Measurements from ENCODE around the gene MRGPRG.

The MRGPRG gene

GRCh38 chr11:3201677-3202181 is 16.9 kb downstream of the MRGPRG start:
- H3K27me3 ChIP-seq (ENCODE audit: low read depth, low read length): peaks cover 5% of the 10 kb centered on the region; the same call in 1 of the 2 replicates
- H2AFZ ChIP-seq (ENCODE audit: low read depth, low read length): no peak overlapping the region
- no peak overlapping the region for H3K4me2 ChIP-seq (ENCODE audit: low read length)
- no peaks in the 10 kb centered on the region for H3K9me3 ChIP-seq (ENCODE audit: insufficient read depth, low read length)
- no peak overlapping the region for H3K4me3 ChIP-seq (ENCODE audit: low read length)
- no peaks in the 10 kb centered on the region for H3K4me1 ChIP-seq (ENCODE audit: low read length)
- no peaks in the 10 kb centered on the region for H4K20me1 ChIP-seq (ENCODE audit: insufficient read depth, low read length)
- H3K9ac ChIP-seq (ENCODE audit: low read length): no peak overlapping the region
- H3K79me2 ChIP-seq (ENCODE audit: low read length): no peaks in the 10 kb centered on the region
- H3K36me3 ChIP-seq (replicated peaks; ENCODE audit: low read depth, low read length): no peaks in the 10 kb centered on the region
- no peak for TF ChIP-seq CTCF (IDR thresholded peaks at IDR 0.05; ENCODE audit: low read depth, low read length)
- no peak for TF ChIP-seq EZH2phosphoT487 (IDR thresholded peaks at IDR 0.05; ENCODE audit: low read depth)
- H3K27ac ChIP-seq (ENCODE audit: low read length): no peak overlapping the region

GRCh38 chr11:3201112-3201581 is 17.5 kb downstream of the MRGPRG start:
- H3K36me3 ChIP-seq (replicated peaks; ENCODE audit: low read depth, low read length): no peaks in the 10 kb centered on the region
- H3K27me3 ChIP-seq (ENCODE audit: low read depth, low read length): peaks cover 5% of the 10 kb centered on the region; the same call in 1 of the 2 replicates
- no peak overlapping the region for H2AFZ ChIP-seq (ENCODE audit: low read depth, low read length)
- no peak overlapping the region for H3K4me2 ChIP-seq (ENCODE audit: low read length)
- H3K9me3 ChIP-seq (ENCODE audit: insufficient read depth, low read length): no peaks in the 10 kb centered on the region
- no peak for TF ChIP-seq CTCF (IDR thresholded peaks at IDR 0.05; ENCODE audit: low read depth, low read length)
- TF ChIP-seq EZH2phosphoT487 (IDR thresholded peaks at IDR 0.05; ENCODE audit: low read depth): no peak
- no peak overlapping the region for H3K9ac ChIP-seq (ENCODE audit: low read length)
- no peak overlapping the region for H3K27ac ChIP-seq (ENCODE audit: low read length)
- H3K4me3 ChIP-seq (ENCODE audit: low read length): no peak overlapping the region
- no peaks in the 10 kb centered on the region for H3K4me1 ChIP-seq (ENCODE audit: low read length)
- H3K79me2 ChIP-seq (ENCODE audit: low read length): no peaks in the 10 kb centered on the region
- H4K20me1 ChIP-seq (ENCODE audit: insufficient read depth, low read length): no peaks in the 10 kb centered on the region

DNA sequence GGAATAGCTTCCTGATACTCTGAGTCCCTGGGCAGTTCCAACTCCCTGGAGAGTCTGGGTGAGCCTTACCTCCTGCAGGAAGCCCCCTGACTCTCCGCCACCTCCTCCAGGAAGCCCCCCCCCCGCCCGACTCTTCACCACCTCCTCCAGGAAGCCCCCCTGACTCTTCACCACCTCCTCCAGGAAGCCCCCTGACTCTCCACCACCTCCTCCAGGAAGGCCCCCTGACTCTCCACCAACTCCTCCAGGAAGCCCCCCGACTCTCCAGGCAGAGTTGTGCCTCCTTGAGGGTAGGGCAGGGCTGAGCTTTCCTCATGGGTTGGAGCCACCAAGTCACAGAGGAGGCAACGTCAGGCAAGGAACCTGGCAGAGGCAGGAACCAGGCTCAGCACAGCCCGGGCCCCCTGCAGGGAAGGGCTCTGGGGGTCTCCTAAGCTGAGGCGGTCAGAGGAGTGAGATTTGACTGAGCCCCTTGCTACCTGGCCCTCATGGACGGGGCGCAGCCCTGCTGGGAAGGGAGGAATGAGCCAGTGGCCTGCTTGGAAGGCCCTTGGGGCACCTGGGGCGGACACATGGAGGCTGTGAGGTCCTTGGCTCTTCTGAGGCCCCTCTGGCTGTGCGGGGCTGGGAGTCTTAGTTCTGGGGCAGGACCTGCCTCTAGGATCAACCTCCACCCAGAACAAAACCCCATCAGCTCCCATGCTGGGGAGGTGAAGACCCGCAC is 18.1 kb downstream of the MRGPRG start:
- Histone ChIP-seq H3K4me2 (ENCODE audit: low read length) (no peak overlapping the region), H3K36me3 (replicated peaks; ENCODE audit: low read depth, low read length) (no peaks in the 10 kb centered on the region), H3K4me1 (ENCODE audit: low read length) (no peaks in the 10 kb centered on the region), H3K27me3 (ENCODE audit: low read depth, low read length) (peaks cover 5% of the 10 kb centered on the region; the same call in 1 of the 2 replicates), H3K9ac (ENCODE audit: low read length) (no peak overlapping the region), H3K4me3 (ENCODE audit: low read length) (no peak overlapping the region), H3K27ac (ENCODE audit: low read length) (no peak overlapping the region), H2AFZ (ENCODE audit: low read depth, low read length) (no peak overlapping the region), H3K9me3 (ENCODE audit: insufficient read depth, low read length) (no peaks in the 10 kb centered on the region), H4K20me1 (ENCODE audit: insufficient read depth, low read length) (no peaks in the 10 kb centered on the region), H3K79me2 (ENCODE audit: low read length) (no peaks in the 10 kb centered on the region)
- TF ChIP-seq EZH2phosphoT487 (IDR thresholded peaks at IDR 0.05; ENCODE audit: low read depth) (no peak), CTCF (IDR thresholded peaks at IDR 0.05; ENCODE audit: low read depth, low read length) (no peak)

DNA sequence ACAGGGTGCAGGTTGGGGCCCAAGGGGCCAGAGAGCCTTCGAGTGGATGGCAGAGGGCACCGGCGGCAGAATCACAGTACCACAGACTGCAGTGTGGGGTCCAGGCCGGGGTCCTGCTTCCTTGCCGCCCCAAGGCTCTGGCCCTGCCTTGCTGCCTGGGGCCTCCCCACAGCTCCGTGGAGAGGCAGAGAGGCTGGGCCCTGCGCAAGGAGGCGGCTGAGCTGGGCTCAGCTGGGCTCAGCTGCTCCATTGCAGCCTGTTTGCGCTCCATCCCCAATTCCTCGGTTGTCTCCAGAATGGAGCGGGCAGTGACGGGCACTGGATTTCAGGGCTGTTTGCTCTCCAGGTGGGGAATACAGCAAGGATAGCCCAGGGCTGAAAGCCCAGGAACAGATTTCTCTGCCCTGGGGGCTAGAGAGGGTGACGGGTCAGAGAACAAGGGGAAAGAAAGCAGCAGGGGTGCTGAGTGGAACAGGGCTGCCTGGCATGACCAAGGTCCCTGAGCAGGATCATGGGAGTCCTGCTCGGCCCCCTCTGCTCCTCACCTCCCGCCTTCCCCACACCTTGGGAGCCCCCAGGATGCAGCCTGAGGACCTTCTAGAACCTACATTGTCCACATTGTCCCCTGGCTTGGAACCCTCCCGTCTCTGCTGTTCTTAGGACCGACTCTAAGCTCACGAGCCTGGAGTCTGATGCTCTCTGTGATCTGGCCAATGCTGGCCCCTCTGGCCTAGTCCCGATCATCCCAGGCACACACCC is 18.9 kb downstream of the MRGPRG start:
- Histone ChIP-seq H3K36me3 (replicated peaks; ENCODE audit: low read depth, low read length) (no peaks in the 10 kb centered on the region), H3K4me1 (ENCODE audit: low read length) (no peaks in the 10 kb centered on the region), H3K4me2 (ENCODE audit: low read length) (no peak overlapping the region), H4K20me1 (ENCODE audit: insufficient read depth, low read length) (no peaks in the 10 kb centered on the region), H3K9me3 (ENCODE audit: insufficient read depth, low read length) (no peaks in the 10 kb centered on the region), H3K27ac (ENCODE audit: low read length) (no peak overlapping the region), H3K9ac (ENCODE audit: low read length) (no peak overlapping the region), H3K4me3 (ENCODE audit: low read length) (no peak overlapping the region), H3K27me3 (ENCODE audit: low read depth, low read length) (peaks cover 5% of the 10 kb centered on the region; the same call in 1 of the 2 replicates), H3K79me2 (ENCODE audit: low read length) (no peaks in the 10 kb centered on the region), H2AFZ (ENCODE audit: low read depth, low read length) (no peak overlapping the region)
- TF ChIP-seq CTCF (IDR thresholded peaks at IDR 0.05; ENCODE audit: low read depth, low read length) (no peak), EZH2phosphoT487 (IDR thresholded peaks at IDR 0.05; ENCODE audit: low read depth) (no peak)

Measured in OCI-LY3 (cell line).